Mesothelial cell of epicardium (in vitro differentiated cells): ENCODE data around the gene KIAA0408. TPM values are rescaled to one million over a fixed set of nuclear protein-coding genes. Genes with fewer than 3 reads are reported as not detected.

ENCODE experiments used
- DNase-seq, 2 experiments: peaks; one replicate each; pipeline ENCODE4 v3.0.0; 2021; ENCODE audit warnings: low spot score in 2 of 2; ENCODE audit not compliant: unreplicated experiment in 2 of 2
- H3K27ac Mint-ChIP-seq: 2 replicates; pipeline ENCODE4 v1.8.0; 2021; ENCODE audit warnings: mixed read lengths
- H3K27me3 Mint-ChIP-seq: 2 replicates; pipeline ENCODE4 v1.8.0; 2021; ENCODE audit warnings: low read depth, mixed read lengths
- H3K36me3 Mint-ChIP-seq: 2 replicates; pipeline ENCODE4 v1.8.0; 2021; ENCODE audit warnings: mixed read lengths
- H3K4me1 Mint-ChIP-seq: 2 replicates; pipeline ENCODE4 v1.8.0; 2021; ENCODE audit warnings: mixed read lengths
- H3K4me3 Mint-ChIP-seq: 2 replicates; pipeline ENCODE4 v1.8.0; 2021; ENCODE audit warnings: mild to moderate bottlenecking, moderate library complexity, mixed read lengths
- H3K9me3 Mint-ChIP-seq: 2 replicates; pipeline ENCODE4 v1.8.0; 2021; ENCODE audit warnings: mixed read lengths
- CTCF ChIP-seq: fragments of 200-600 bp; sonication (generic); IDR thresholded peaks from one replicate; pipeline ENCODE4 v1.5.0; 2021; ENCODE audit warnings: antibody characterized with exemption; ENCODE audit not compliant: unreplicated experiment
- total RNA-seq: library from RNA; stranded (reverse); gene quantifications from 3 replicates; pipeline ENCODE4 v1.2.1, GENCODE V29; 2021

The KIAA0408 gene
- total RNA-seq, 1 donor from 2014 or later: 0.58 TPM

- TF ChIP-seq CTCF: no peak
- H3K36me3 Mint-ChIP-seq: no peaks in the 10 kb centered on the region
- no peaks in the 10 kb centered on the region for H3K27me3 Mint-ChIP-seq
- peaks cover 34% of the 10 kb centered on the region for H3K4me1 Mint-ChIP-seq
- no peak overlapping the region for H3K4me3 Mint-ChIP-seq
- no peaks in the 10 kb centered on the region for H3K9me3 Mint-ChIP-seq
- no peak for DNase-seq
- H3K27ac Mint-ChIP-seq: no peak overlapping the region
These were observed 2.7 kb downstream of the KIAA0408 start for GRCh38 chr6:127456465-127456864.

GRCh38 chr6:127453845-127454619, 5.2 kb downstream of the KIAA0408 start:
- no peak for DNase-seq
- H3K4me1 Mint-ChIP-seq: peaks cover 22% of the 10 kb centered on the region
- H3K36me3 Mint-ChIP-seq: no peaks in the 10 kb centered on the region
- no peak overlapping the region for H3K27ac Mint-ChIP-seq
- no peak for TF ChIP-seq CTCF
- no peaks in the 10 kb centered on the region for H3K9me3 Mint-ChIP-seq
- H3K4me3 Mint-ChIP-seq: no peak overlapping the region
- no peaks in the 10 kb centered on the region for H3K27me3 Mint-ChIP-seq

- no peak for TF ChIP-seq CTCF
- no peak for DNase-seq
These were observed 6.4 kb downstream of the KIAA0408 start for GRCh38 chr6:127452803-127453202.

GRCh38 chr6:127451388-127451787, 7.8 kb downstream of the KIAA0408 start:
- no peak for DNase-seq
- Mint-ChIP-seq H3K27ac (no peak overlapping the region), H3K27me3 (no peaks in the 10 kb centered on the region), H3K4me3 (no peak overlapping the region), H3K9me3 (no peaks in the 10 kb centered on the region), H3K4me1 (peaks cover 14% of the 10 kb centered on the region), H3K36me3 (no peaks in the 10 kb centered on the region)
- no peak for TF ChIP-seq CTCF

More at GRCh38 chr6:127452803-127453202, 6.4 kb downstream of the KIAA0408 start:
- Mint-ChIP-seq H3K4me1 (peaks cover 15% of the 10 kb centered on the region), H3K4me3 (no peak overlapping the region), H3K9me3 (no peaks in the 10 kb centered on the region), H3K36me3 (no peaks in the 10 kb centered on the region), H3K27ac (no peak overlapping the region), H3K27me3 (no peaks in the 10 kb centered on the region)

- Mint-ChIP-seq H3K4me1 (peaks cover 5% of the 10 kb centered on the region), H3K27me3 (no peaks in the 10 kb centered on the region), H3K9me3 (no peaks in the 10 kb centered on the region), H3K27ac (no peak overlapping the region), H3K4me3 (no peak overlapping the region), H3K36me3 (no peaks in the 10 kb centered on the region)
- no peak for DNase-seq
- no peak for TF ChIP-seq CTCF
These were observed 11.4 kb downstream of the KIAA0408 start for GRCh38 chr6:127447780-127448179.

- Mint-ChIP-seq H3K36me3 (no peaks in the 10 kb centered on the region), H3K27me3 (no peaks in the 10 kb centered on the region), H3K9me3 (no peaks in the 10 kb centered on the region), H3K4me3 (no peak overlapping the region), H3K4me1 (no peaks in the 10 kb centered on the region), H3K27ac (no peak overlapping the region)
- DNase-seq: no peak
- no peak for TF ChIP-seq CTCF
These were observed 12.8 kb downstream of the KIAA0408 start for GRCh38 chr6:127446356-127446755.
